ENCODE results near the gene SFMBT1. TPM values are rescaled to one million over a fixed set of nuclear protein-coding genes. Genes with fewer than 3 reads are reported as not detected.
"Not testable (repeated sequence)": the region's sequence is repeated elsewhere in the genome, so short reads cannot be mapped to it uniquely, and the experiment has no call there.

Gene SFMBT1
- total RNA-seq, 2 donors from 2014 or later: 18.8 to 32.0 TPM

GRCh38 chr3:53074761-53075742 is 29.2 kb upstream of the SFMBT1 start:
- intact Hi-C loops (cut with DNase I, micrococcal nuclease): loop anchor here (5.0 to 10.0 kb wide), 2 partner anchors 63 to 140 kb away; no protein-coding TSS in a partner anchor
- ATAC-seq (no peak), DNase-seq (no peak)

- intact Hi-C loops (cut with DNase I, micrococcal nuclease): loop anchor here (5.0 to 10.0 kb wide), 2 partner anchors 62 to 140 kb away; no protein-coding TSS in a partner anchor
- no peak for ATAC-seq
- no peak for DNase-seq
Observed at GRCh38 chr3:53074366-53074696, 28.5 kb upstream of the SFMBT1 start.

- intact Hi-C loops (cut with DNase I, micrococcal nuclease): loop anchor here (5.0 to 10.0 kb wide), 2 partner anchors 61 to 139 kb away; no protein-coding TSS in a partner anchor
- DNase-seq: no peak
- ATAC-seq: no peak
Observed at GRCh38 chr3:53073553-53074365, 27.9 kb upstream of the SFMBT1 start.

- DNase-seq: peak; percentile 83 to 92
- ATAC-seq: peak; percentile 93
- intact Hi-C loops (cut with DNase I, micrococcal nuclease): loop anchor here (5.0 to 10.0 kb wide), 2 partner anchors 61 to 138 kb away; no protein-coding TSS in a partner anchor
Observed at GRCh38 chr3:53072653-53073552, 27.0 kb upstream of the SFMBT1 start.

- intact Hi-C loops (cut with DNase I, micrococcal nuclease): loop anchor here (5.0 to 10.0 kb wide), 2 partner anchors 60 to 137 kb away; no protein-coding TSS in a partner anchor
- DNase-seq: no peak
- ATAC-seq: no peak
Observed at GRCh38 chr3:53071882-53072431, 26.1 kb upstream of the SFMBT1 start.

- DNase-seq (no peak), ATAC-seq (no peak)
- intact Hi-C loops (cut with DNase I, micrococcal nuclease): loop anchor here (5.0 to 10.0 kb wide), 2 partner anchors 57 to 135 kb away; no protein-coding TSS in a partner anchor
Observed at GRCh38 chr3:53069422-53070068, 23.7 kb upstream of the SFMBT1 start.

GRCh38 chr3:53068176-53068575 is 22.3 kb upstream of the SFMBT1 start:
- ATAC-seq (no peak), DNase-seq (no peak)
- intact Hi-C loops (cut with DNase I, micrococcal nuclease): no loop called here

- no peak for DNase-seq
- peak; percentile 39 for ATAC-seq
- intact Hi-C loops (cut with DNase I, micrococcal nuclease): no loop called here
Observed at GRCh38 chr3:53067567-53067966, 21.7 kb upstream of the SFMBT1 start.

- ATAC-seq (no peak), DNase-seq (no peak)
- intact Hi-C loops (cut with DNase I, micrococcal nuclease): no loop called here
Observed at GRCh38 chr3:53065841-53066480, 20.1 kb upstream of the SFMBT1 start.

- ATAC-seq (no peak), DNase-seq (no peak)
- intact Hi-C loops (cut with DNase I, micrococcal nuclease): no loop called here
Observed at GRCh38 chr3:53062905-53063304, 17.0 kb upstream of the SFMBT1 start.

GRCh38 chr3:53056442-53056841 is 10.6 kb upstream of the SFMBT1 start:
- peak; percentile 55 for ATAC-seq
- intact Hi-C loops (cut with DNase I, micrococcal nuclease): no loop called here
- no peak for DNase-seq

GRCh38 chr3:53054233-53054632 is 8.4 kb upstream of the SFMBT1 start:
- ATAC-seq; DNase-seq; intact Hi-C loops (cut with DNase I, micrococcal nuclease): not testable (repeated sequence)

GRCh38 chr3:53051929-53052328 is 6.1 kb upstream of the SFMBT1 start:
- DNase-seq: no peak
- ATAC-seq: peak; percentile 76

GRCh38 chr3:53049987-53050386 is 4.1 kb upstream of the SFMBT1 start:
- intact Hi-C loops (cut with DNase I, micrococcal nuclease): no loop called here
- DNase-seq (no peak), ATAC-seq (no peak)

More at GRCh38 chr3:53051929-53052328, 6.1 kb upstream of the SFMBT1 start:
- intact Hi-C loops (cut with DNase I, micrococcal nuclease): no loop called here

GRCh38 chr3:53046171-53047170 is 598 bp upstream of the SFMBT1 start:
- ATAC-seq (peak; percentile 49), DNase-seq (peak; percentile 70 to 78)
- intact Hi-C loops (cut with DNase I, micrococcal nuclease): no loop called here

Measured in left colon (tissue), 2 donors.